ENCODE results near the gene SLC25A39.
"Not testable (repeated sequence)": the region's sequence is repeated elsewhere in the genome, so short reads cannot be mapped to it uniquely, and the experiment has no call there.

Gene SLC25A39

DNA sequence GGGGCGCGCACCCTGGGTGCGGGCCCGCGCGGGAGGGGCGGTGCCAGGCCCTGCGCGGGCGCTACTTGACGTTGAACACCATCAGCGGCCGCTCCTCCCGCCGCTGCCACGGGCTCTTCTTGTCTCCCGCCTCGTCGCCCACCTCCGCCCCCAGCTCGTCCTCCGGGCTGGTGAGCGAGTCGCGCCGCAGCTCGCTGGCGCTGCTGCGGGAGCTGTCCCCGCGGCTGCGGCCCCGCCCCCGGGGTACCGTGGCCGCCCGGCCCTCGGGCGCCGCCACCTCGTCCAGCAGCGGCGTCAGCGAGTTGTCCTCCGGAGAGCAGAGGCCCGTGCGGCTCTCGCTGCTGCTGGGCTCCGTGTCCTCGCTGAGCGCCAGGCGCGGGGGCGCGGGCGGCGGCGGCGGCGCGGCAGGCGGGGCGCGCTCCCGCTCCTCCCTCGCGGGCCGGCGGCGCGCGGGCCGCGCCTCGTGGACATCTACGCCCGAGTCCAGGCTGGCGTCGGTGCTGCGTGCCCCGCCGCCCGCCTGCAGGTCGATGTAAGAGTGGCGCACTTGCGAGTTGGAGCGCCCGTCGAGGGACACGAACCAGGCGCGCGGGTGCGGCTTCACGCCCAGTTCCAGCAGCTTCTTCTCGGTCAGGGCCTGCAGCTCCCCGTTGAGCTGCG, 29.2 kb upstream of the SLC25A39 start:
- DNase-seq: no peak

DNA sequence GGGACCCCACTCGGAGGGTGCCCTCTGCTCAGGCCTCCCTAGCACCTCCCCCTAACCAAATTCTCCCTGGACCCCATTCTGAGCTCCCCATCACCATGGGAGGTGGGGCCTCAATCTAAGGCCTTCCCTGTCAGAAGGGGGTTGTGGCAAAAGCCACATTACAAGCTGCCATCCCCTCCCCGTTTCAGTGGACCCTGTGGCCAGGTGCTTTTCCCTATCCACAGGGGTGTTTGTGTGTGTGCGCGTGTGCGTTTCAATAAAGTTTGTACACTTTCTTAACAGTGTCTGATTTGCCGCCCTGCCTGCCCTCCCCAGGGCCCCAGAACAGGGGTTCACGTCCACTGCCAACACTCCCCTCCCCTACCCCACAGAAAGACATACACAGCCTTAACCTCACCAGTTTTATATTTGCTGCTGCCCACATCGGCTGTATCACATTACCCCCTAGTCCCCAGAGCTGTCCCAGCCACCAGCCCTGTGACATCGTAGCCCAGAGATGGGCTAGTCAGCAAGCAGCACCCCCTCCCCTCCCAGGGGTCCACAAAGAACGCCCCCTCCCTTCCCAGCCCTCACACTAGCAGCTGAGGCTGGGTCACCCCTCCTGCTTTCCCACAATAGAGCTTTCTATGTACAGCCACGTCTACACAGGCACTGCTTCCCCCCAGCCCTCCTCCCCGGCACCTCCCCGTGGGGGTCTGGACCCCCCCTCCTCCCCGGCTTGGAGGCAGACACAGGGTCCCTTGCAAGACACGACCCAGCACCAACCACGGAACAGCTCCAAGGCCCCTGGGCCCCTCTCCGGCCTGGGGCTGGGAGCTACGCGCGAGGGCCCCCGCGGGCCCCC, 28.4 kb upstream of the SLC25A39 start:
- no peak for DNase-seq

- no peak for DNase-seq
These were observed 27.6 kb upstream of the SLC25A39 start for GRCh38 chr17:44351961-44352827.

- no peak for DNase-seq
These were observed 26.8 kb upstream of the SLC25A39 start for GRCh38 chr17:44351464-44351863.

DNA sequence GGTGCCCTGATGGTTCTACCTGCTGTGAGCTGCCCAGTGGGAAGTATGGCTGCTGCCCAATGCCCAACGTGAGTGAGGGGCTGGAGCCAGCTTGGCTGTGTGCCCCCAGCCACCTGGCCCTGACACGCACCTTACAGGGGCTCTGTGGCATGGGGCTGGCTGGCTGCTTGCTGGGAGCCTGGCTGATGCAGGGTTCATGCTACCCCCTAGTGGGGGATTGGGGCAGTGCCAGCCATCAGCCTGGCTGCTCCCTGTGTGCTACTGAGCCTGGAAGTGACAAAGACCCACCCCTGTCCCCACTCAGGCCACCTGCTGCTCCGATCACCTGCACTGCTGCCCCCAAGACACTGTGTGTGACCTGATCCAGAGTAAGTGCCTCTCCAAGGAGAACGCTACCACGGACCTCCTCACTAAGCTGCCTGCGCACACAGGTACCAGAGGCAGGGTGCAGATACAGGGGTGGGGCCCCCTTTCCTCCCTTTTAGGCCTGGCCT, 26.2 kb upstream of the SLC25A39 start:
- no peak for DNase-seq

- DNase-seq: no peak
These were observed 25.0 kb upstream of the SLC25A39 start for GRCh38 chr17:44349553-44350070.

DNA sequence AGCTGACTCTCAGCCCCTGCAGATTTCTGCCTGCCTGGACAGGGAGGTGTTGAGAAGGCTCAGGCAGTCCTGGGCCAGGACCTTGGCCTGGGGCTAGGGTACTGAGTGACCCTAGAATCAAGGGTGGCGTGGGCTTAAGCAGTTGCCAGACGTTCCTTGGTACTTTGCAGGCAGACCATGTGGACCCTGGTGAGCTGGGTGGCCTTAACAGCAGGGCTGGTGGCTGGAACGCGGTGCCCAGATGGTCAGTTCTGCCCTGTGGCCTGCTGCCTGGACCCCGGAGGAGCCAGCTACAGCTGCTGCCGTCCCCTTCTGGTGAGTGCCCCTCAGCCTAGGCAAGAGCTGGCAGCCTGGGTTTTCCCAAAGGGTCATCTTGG, 24.4 kb upstream of the SLC25A39 start:
- DNase-seq: no peak

DNA sequence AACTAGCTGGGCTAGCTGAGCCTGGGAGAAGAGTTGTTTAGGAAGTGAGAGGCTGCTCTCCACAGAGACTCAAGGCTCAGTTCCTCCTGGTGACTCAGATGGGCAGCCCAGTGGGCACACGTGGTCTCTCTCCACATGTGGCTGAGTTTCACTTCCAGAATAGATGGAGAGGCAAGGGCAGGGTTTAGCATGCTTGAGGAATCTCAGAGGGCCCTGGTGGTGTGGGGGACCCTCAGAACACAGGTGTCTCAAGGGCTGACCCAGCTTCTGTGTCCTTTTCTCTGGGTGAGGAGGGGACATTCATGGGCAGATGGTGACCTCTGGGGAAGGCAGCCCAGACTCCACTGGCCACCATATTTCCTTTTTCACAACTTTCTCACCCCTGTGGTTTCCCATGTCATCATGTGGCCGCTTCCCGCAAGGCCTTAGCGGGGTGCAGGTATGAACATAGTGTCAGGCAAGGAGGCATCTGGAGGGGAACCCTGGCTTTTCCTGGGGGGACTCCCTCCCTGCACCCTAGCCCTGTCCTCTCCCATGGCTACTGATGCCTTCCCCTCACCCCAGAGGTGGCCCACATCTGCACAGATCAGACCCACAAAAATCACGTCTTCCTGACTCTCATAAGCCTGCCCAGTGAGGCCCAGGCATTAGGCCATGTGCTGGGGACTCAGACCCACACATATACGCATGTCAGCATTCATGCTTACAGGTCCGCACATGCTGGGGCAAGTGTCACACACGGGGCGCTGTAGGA, 23.8 kb upstream of the SLC25A39 start:
- no peak for DNase-seq

GRCh38 chr17:44347206-44348055, 22.8 kb upstream of the SLC25A39 start:
- DNase-seq: not testable (repeated sequence)

DNA sequence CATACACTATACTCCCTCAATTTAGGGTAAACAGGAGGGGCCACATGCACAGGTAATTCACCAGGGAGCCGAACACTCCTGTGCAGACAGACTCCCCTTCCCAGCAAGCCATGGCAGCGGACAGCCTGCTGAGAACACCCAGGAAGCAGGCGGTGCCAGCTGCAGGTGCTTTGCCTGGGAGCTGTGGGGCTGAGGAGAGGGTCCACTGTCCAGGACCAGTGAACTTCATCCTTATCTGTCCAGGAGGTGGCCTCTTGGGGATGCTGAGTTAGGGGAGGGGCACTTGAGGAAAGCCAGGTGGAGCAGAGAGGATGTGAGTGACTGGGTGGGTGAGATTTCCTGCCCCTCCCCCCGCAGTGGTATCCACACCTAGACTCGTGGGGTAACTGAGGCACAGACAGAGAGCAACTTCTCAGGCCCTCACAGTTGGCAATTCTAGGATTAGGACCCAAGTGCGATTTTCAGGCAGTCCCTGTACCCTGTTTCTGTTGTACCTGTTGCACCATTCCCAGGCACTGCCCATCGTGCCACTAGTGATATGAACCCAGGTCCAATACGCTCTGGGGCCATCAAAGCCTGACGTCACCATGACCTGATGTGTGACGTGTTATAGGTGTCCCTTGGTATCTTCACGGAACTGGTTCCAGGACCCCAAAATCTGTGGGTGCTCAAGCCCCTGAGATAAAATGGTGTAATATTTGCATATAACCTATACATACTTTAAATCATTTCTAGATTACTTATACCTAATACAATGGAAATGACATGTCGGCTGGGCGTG, 21.6 kb upstream of the SLC25A39 start:
- DNase-seq: no peak

DNA sequence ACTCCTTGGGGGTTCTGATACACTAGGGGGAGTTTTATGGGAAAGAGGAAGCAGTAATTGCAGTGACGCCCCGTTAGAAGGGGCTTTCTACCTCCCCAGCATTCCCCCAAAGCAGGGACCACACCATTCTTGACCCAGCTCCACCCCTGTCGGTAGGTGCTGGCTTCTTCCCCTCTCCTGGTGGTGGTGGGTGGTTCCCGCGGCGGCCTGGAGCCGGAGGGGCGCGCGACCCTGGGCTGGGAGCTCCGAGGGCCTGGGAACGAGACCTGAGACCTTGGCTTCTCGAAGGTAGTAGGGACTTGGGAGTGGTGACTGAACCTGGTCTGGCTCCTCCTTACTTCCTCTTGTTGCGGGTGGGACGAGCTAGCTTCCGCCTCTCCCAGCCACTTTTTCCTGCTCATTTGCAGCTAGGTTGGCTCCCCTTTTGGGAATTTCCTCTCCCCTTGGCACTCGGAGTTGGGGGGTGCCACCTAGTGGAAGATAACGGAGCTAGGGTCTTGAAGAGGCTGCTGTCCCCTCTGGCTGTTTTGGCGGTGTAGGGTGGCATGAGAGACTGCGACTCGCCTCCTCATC, 20.9 kb upstream of the SLC25A39 start:
- DNase-seq: peak; percentile 59

GRCh38 chr17:44344939-44345453, 20.4 kb upstream of the SLC25A39 start, which contains the start of gene GRN:
Gene GRN, plus strand, starts transcription at chr17:44345302. Its CDS starts 3,863 bp downstream, at chr17:44349165.
- peak; percentile 97 for DNase-seq

DNA sequence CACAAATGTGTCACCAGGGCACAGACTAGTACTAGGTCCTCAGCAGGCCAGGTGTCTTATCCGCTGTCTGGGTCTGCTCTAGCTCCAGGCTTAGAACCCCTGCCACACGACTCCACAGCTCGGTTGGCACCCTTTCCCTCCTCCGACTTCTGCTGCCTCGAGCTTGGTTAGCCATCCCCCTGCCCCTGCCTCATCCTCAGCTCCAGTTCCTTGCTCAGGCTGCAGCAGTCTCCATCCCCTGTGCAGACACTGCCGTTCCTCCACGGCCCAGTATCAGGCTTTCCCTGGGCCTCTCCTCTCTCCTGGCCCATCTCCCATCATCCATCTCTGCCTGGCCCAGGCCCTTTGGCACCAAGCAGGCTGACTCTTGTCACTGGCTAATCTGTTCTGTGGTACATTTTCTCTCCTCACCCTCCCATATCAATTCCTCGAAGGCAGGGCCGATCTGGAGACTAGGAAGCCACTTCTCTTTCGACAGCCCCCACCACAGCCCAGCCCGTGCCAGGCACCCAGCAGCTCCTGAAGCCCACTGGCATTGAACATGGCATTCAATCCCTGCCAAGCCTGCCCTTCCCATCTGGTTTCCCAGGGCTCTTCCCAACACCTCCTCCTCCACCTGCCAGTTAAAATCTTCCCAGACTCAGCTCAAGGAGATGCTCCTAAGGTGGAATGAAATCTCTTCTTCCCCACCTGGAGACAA, 19.0 kb upstream of the SLC25A39 start:
- no peak for DNase-seq

DNA sequence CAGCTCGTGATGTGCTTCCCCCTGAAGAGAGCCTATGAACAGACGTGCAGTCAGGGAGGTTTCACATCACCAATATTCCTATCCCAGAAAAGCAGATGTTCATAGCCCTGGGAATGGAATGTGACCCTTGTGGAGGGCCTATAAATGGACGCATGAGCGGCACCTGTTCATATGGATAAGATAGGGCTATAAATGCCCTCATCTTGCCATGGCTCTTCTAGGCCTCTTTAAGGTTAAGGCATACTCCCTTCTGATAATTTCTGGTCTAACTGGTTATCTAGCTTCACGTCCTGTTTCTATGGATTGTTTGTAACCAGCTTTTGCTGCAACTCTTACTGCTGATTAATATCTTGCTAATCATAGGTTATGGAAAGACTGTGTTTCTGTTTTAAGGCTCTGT, 15.9 kb upstream of the SLC25A39 start:
- not testable (repeated sequence) for DNase-seq

- no peak for DNase-seq
These were observed 14.1 kb upstream of the SLC25A39 start for GRCh38 chr17:44338702-44339101.

- DNase-seq: no peak
These were observed 11.3 kb upstream of the SLC25A39 start for GRCh38 chr17:44335968-44336367.

DNA sequence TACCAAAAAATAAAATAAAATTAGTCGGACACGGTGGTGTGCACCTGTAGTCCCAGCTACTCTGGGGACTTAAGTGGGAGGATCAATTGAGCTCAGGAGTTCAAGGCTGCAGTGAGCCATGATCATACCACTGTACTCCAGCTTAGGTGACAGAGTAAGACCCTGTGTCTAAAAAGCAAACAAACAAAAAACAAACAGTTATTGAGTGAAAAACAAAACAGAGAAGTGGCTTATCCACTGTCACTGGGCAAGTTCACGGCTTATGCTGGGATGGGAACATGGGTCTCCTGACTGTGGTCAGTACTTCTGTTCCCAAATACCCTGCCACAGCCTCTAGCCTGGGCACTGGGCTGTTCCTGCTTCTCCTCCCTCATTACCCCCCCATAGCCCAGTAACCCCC, 10.9 kb upstream of the SLC25A39 start:
- no peak for DNase-seq

DNA sequence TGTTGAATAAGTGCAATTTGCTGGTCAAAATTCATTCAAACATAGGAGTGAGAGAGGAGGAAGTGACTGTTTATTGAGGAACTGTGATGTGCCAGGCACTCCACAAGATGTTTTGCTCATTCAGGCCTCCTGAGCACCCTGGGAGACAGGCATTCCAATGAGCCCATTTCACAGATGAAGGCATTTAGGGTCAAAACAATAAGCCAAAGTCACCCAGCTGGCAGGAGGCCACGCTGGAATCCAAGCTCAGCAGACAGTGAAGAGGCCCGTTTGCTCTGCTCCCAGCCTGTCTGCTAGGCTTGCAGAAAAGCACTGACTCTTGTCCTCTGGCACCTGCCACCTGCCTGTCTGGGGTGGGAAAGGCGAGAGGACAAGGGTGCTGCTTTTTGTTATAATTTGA, 10.1 kb upstream of the SLC25A39 start:
- no peak for DNase-seq

- DNase-seq: no peak
These were observed 9.7 kb upstream of the SLC25A39 start for GRCh38 chr17:44334315-44334714.

Data from DMS153 (cell line).